Osteocyte (in vitro differentiated cells): ENCODE measurements around the gene ZNF552. TPM values are rescaled to one million over a fixed set of nuclear protein-coding genes. Genes with fewer than 3 reads are reported as not detected.

ENCODE experiments used
- DNase-seq: peaks from one replicate; pipeline ENCODE4 v3.0.0; 2021; ENCODE audit warnings: mixed read lengths; ENCODE audit not compliant: unreplicated experiment; ENCODE audit errors: extremely low spot score
- H3K27ac Mint-ChIP-seq: one replicate; pipeline ENCODE4 v1.8.0; 2021; ENCODE audit warnings: mild to moderate bottlenecking, mixed read lengths; ENCODE audit not compliant: unreplicated experiment
- H3K27me3 Mint-ChIP-seq: one replicate; pipeline ENCODE4 v1.8.0; 2021; ENCODE audit warnings: mixed read lengths; ENCODE audit not compliant: unreplicated experiment
- H3K36me3 Mint-ChIP-seq: one replicate; pipeline ENCODE4 v1.8.0; 2021; ENCODE audit warnings: mixed read lengths; ENCODE audit not compliant: unreplicated experiment
- H3K4me1 Mint-ChIP-seq: one replicate; pipeline ENCODE4 v1.8.0; 2021; ENCODE audit warnings: mixed read lengths; ENCODE audit not compliant: unreplicated experiment
- H3K4me3 Mint-ChIP-seq: one replicate; pipeline ENCODE4 v1.8.0; 2021; ENCODE audit warnings: mild to moderate bottlenecking, moderate library complexity, mixed read lengths; ENCODE audit not compliant: unreplicated experiment
- H3K9me3 Mint-ChIP-seq: one replicate; pipeline ENCODE4 v1.8.0; 2021; ENCODE audit warnings: mixed read lengths; ENCODE audit not compliant: unreplicated experiment
- total RNA-seq: library from RNA; stranded (reverse); gene quantifications from 2 replicates; pipeline ENCODE4 v1.2.1, GENCODE V29; 2021
- TF ChIP-seq, protein P1 (sequence below): fragments of 200-600 bp; sonication (generic); IDR thresholded peaks from 2 replicates; pipeline ENCODE4 v1.5.0; 2021; ENCODE audit warnings: antibody characterized with exemption, mild to moderate bottlenecking, moderate library complexity

ZNF552 gene
- total RNA-seq, 1 donor from 2014 or later, result 9.0 TPM

DNA sequence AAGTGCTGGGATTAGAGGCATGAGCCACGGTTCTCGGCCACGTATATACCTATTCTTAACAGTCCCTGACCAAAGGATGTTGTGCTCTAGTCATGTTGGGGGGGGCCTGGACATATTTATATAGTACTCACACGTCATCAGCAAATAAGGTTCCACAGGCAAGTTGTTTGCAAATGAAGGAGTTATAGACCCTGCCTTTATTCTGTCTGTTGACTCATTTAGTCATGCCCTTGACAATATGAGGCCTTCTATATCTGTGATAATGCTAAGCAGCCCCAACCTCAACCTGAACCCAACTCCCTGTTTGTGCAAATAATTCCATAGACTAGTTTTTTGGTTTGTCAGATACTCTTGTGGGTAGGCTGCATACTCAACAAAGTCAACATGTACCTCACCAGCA, 36.4 kb downstream of the ZNF552 start:
- Mint-ChIP-seq H3K27me3 (no peaks in the 10 kb centered on the region), H3K4me1 (no peaks in the 10 kb centered on the region), H3K27ac (no peak overlapping the region), H3K4me3 (no peak overlapping the region), H3K9me3 (peaks cover 46% of the 10 kb centered on the region), H3K36me3 (peaks cover 75% of the 10 kb centered on the region)
- TF ChIP-seq, protein P1, sequence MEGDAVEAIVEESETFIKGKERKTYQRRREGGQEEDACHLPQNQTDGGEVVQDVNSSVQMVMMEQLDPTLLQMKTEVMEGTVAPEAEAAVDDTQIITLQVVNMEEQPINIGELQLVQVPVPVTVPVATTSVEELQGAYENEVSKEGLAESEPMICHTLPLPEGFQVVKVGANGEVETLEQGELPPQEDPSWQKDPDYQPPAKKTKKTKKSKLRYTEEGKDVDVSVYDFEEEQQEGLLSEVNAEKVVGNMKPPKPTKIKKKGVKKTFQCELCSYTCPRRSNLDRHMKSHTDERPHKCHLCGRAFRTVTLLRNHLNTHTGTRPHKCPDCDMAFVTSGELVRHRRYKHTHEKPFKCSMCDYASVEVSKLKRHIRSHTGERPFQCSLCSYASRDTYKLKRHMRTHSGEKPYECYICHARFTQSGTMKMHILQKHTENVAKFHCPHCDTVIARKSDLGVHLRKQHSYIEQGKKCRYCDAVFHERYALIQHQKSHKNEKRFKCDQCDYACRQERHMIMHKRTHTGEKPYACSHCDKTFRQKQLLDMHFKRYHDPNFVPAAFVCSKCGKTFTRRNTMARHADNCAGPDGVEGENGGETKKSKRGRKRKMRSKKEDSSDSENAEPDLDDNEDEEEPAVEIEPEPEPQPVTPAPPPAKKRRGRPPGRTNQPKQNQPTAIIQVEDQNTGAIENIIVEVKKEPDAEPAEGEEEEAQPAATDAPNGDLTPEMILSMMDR, result no peak
- no peak for DNase-seq

DNA sequence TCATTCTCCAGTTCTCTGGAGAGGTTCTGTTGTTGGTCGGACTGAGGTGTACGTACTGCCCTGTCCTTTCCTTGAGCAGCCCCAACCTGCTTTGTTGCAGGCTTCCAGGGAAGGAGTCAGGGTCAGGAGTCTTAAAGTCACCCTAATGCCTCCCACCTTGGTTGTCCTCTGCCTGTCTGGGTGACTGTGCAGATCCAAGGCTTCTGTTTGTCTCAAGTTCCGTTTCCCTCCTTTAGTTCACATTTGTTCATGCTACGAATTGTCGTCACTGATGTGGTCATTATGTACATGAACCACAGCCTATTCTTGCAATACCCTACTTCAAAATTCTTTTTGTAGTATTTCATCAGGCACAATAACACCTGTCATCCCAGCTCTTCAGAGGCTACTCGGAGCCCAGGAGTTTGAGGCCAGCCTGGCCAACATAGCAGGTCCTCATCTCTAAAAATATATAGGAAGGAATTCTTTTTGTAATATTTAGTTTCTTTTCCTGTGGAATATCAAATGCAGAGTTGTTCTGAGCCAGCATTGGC, 37.9 kb downstream of the ZNF552 start:
- Mint-ChIP-seq H3K36me3 (peaks cover 81% of the 10 kb centered on the region), H3K27me3 (no peaks in the 10 kb centered on the region), H3K4me3 (no peak overlapping the region), H3K9me3 (peaks cover 56% of the 10 kb centered on the region), H3K27ac (no peak overlapping the region), H3K4me1 (no peaks in the 10 kb centered on the region)
- no peak for DNase-seq
- TF ChIP-seq, protein P1, result no peak

GRCh38 chr19:57773488-57773887, 41.2 kb downstream of the ZNF552 start:
- Mint-ChIP-seq H3K4me3 (no peak overlapping the region), H3K9me3 (peaks cover 39% of the 10 kb centered on the region), H3K27me3 (no peaks in the 10 kb centered on the region), H3K27ac (no peak overlapping the region), H3K4me1 (peaks cover 14% of the 10 kb centered on the region), H3K36me3 (peaks cover 59% of the 10 kb centered on the region)
- DNase-seq, result no peak
- TF ChIP-seq, protein P1, result no peak

GRCh38 chr19:57771417-57771816, 43.3 kb downstream of the ZNF552 start:
- Mint-ChIP-seq H3K4me3 (peak overlapping the region; percentile 88), H3K27me3 (no peaks in the 10 kb centered on the region), H3K4me1 (peaks cover 14% of the 10 kb centered on the region), H3K9me3 (peaks cover 29% of the 10 kb centered on the region), H3K36me3 (peaks cover 48% of the 10 kb centered on the region), H3K27ac (no peak overlapping the region)
- TF ChIP-seq, protein P1, result no peak
- DNase-seq, result no peak

DNA sequence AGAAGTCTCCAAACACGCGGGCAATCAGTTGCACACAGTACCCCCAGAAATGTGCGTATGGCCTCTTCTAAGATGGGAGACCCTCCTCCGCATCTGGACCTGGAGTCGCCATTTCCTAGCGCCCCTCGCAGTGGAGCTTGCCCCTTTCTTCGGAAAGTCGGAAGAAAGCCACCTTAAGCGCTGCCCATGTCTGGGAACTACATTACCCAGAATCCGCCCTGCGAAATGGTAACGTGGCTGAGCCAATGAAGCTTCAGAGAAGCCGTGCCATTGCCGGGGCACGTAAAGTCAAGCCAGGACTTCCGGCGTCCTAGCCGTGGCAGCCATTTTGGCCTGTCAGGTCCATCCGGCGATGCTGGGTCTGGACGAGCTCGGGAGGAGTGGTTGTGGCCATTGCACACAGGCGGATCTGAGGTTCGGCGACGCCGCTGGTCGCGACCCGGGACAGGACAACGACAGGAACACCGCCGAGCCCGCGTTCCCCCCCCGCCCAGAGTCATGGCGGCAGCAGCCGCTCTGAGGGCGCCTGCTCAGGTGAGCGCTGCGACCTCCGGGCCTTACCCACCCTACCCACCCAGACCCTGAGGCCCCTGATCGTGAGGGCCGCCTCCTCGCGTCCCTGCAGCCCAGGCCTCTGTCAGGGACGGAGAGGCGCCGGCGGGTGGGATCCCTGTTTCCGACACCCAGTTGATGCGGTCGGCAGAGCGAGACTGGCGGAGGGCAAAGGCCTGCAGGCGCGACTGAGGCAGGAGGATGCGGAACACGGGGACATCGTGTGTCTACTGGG, 45.2 kb downstream of the ZNF552 start, which contains the start of gene ZNF586:
Gene ZNF586, plus strand, starts transcription at position 332 of the 787 bp plus-strand sequence. Its CDS starts 167 bp downstream, at position 499.
- H3K27me3 Mint-ChIP-seq, result no peaks in the 10 kb centered on the region
- H3K27ac Mint-ChIP-seq, result peak within 1 kb of the TSS; percentile 89
- H3K4me3 Mint-ChIP-seq, result peak within 1 kb of the TSS; percentile 88
- peak; percentile 94 for DNase-seq
- H3K4me1 Mint-ChIP-seq, result peaks cover 14% of the 10 kb centered on the region
- TF ChIP-seq, protein P1, result no peak
- H3K9me3 Mint-ChIP-seq, result peaks cover 28% of the 10 kb centered on the region
- peaks cover 37% of the 10 kb centered on the region for H3K36me3 Mint-ChIP-seq
